ENCODE results near the gene PPARGC1A.

DNA sequence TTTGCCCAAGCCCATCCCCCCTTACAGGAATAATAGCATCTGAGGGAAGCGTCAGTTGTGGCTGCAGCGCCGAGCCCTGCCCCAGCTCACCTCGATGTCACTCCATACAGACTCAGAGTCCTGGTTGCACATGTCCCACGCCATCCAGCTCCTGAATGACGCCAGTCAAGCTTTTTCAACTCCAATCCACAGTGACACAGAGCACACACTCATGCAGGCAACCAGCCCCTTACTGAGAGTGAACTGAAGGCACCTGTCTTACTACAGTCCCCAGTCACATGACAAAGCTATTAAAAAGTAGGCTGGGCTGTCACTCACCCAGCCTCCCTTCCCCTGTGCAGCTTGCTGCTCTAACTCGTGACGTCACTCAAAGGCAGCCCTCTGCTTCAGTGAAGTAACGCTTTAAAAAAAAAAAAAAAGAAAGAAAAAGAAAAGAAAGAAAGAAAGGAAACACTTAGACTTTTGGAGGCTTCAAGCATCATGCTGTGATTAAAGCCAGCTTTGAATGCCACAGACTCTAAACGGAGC is at the start of gene PPARGC1A:
- no peak for TF ChIP-seq NANOG (IDR thresholded peaks at IDR 0.05; ENCODE audit: borderline replicate concordance)
- no peak for TF ChIP-seq POLR2AphosphoS5 (IDR thresholded peaks at IDR 0.05; ENCODE audit: low read depth)
- no peak for TF ChIP-seq JUNB (IDR thresholded peaks at IDR 0.05; ENCODE audit: unreplicated experiment)
- no peak for TF ChIP-seq CTCF (conservative IDR thresholded peaks at IDR 0.05; ENCODE audit: low read depth in 2 of 2)
- no peak for TF ChIP-seq ZNF331 (CRISPR knock-in tag; IDR thresholded peaks at IDR 0.05; ENCODE audit: low read depth)
- no peak for TF ChIP-seq EZH2 (IDR thresholded peaks at IDR 0.05; ENCODE audit: low read depth, unreplicated experiment)
- no peak for TF ChIP-seq REST (IDR thresholded peaks at IDR 0.05; ENCODE audit: unreplicated experiment)
- no peak for TF ChIP-seq EZH2phosphoT487 (IDR thresholded peaks at IDR 0.05; ENCODE audit: unreplicated experiment)
- peak; percentile 93 for TF ChIP-seq CREB1 (CRISPR knock-in tag; IDR thresholded peaks at IDR 0.05; ENCODE audit: low read depth)
- TF ChIP-seq ZNF114 (CRISPR knock-in tag; IDR thresholded peaks at IDR 0.05), result no peak
- no peak for TF ChIP-seq ETS1 (IDR thresholded peaks at IDR 0.05)
- no peak for TF ChIP-seq STAT1 (IDR thresholded peaks at IDR 0.05; ENCODE audit: unreplicated experiment)
